HepG2 (cell line): ENCODE measurements around the gene SELENOH. TPM values are rescaled to one million over a fixed set of nuclear protein-coding genes. Genes with fewer than 3 reads are reported as not detected.

Source experiments
- ARHGAP35 ChIP-seq: sonication (generic); formaldehyde crosslinking; IDR thresholded peaks from 2 replicates; pipeline ENCODE4 v1.9.0; 2022; ENCODE audit warnings: mild to moderate bottlenecking, inconsistent platforms, moderate library complexity, missing genetic modification reagents, borderline replicate concordance
- ATF1 ChIP-seq: IDR thresholded peaks from 2 replicates; pipeline ENCODE4 v1.6.1; 2016; ENCODE audit warnings: mild to moderate bottlenecking, control low read depth
- BORCS8-MEF2B ChIP-seq: sonication (generic); formaldehyde crosslinking; IDR thresholded peaks from 2 replicates; pipeline ENCODE4 v1.8.0; 2022; ENCODE audit warnings: mild to moderate bottlenecking, missing genetic modification reagents
- CCAR2 ChIP-seq: fragments of 200-400 bp; formaldehyde crosslinking; optimal IDR thresholded peaks from 2 replicates; pipeline ENCODE3; 2018; ENCODE audit warnings: low read depth, mild to moderate bottlenecking, low read length, moderate library complexity
- DNMT1 ChIP-seq: sonication (generic); formaldehyde crosslinking; IDR thresholded peaks from 2 replicates; pipeline ENCODE4 v1.5.1; 2020; ENCODE audit warnings: mild to moderate bottlenecking, missing genetic modification reagents
- ERF ChIP-seq: IDR thresholded peaks from 2 replicates; pipeline ENCODE4 v1.6.1; 2018; ENCODE audit warnings: missing biosample characterization, missing genetic modification reagents
- FOXO1 ChIP-seq: sonication (generic); formaldehyde crosslinking; IDR thresholded peaks from 2 replicates; pipeline ENCODE4 v1.4.0; 2020; ENCODE audit warnings: missing genetic modification reagents
- HNF1A ChIP-seq, 2 experiments: sonication (generic) in 1 of 2; formaldehyde crosslinking in 1 of 2; IDR thresholded peaks; 2 replicates each; pipeline versions ENCODE4 v1.4.0 to v1.6.1; 2016 to 2020; ENCODE audit warnings: borderline replicate concordance in 1 of 2, low read depth in 1 of 2, mild to moderate bottlenecking in 1 of 2, missing genetic modification reagents in 1 of 2
- HOXA3 ChIP-seq: sonication (generic); formaldehyde crosslinking; IDR thresholded peaks from 2 replicates; pipeline ENCODE4 v1.5.0; 2020; ENCODE audit warnings: missing genetic modification reagents
- NCOA2 ChIP-seq: sonication (generic); formaldehyde crosslinking; IDR thresholded peaks from 2 replicates; pipeline ENCODE4 v1.8.0; 2022; ENCODE audit warnings: inconsistent platforms
- NR2C2 ChIP-seq: sonication (generic); formaldehyde crosslinking; IDR thresholded peaks from 2 replicates; pipeline ENCODE4 v1.4.0; 2020; ENCODE audit warnings: missing genetic modification reagents, mild to moderate bottlenecking, moderate library complexity, borderline replicate concordance
- RBFOX2 ChIP-seq: fragments of 200-400 bp; formaldehyde crosslinking; IDR thresholded peaks from 2 replicates; pipeline ENCODE4 v1.6.1; 2017; ENCODE audit warnings: low read depth, mild to moderate bottlenecking, low read length
- SSRP1 ChIP-seq: IDR thresholded peaks from 2 replicates; pipeline ENCODE4 v1.6.1; 2016; ENCODE audit warnings: control low read depth
- TEAD2 ChIP-seq: sonication (generic); formaldehyde crosslinking; IDR thresholded peaks from 2 replicates; pipeline ENCODE4 v1.9.0; 2021; ENCODE audit warnings: missing genetic modification reagents
- ZNF558 ChIP-seq: sonication (generic); formaldehyde crosslinking; IDR thresholded peaks from 2 replicates; pipeline ENCODE4 v1.9.0; 2022; ENCODE audit warnings: mild to moderate bottlenecking, missing genetic modification reagents, borderline replicate concordance
- ZNF570 ChIP-seq: sonication (generic); formaldehyde crosslinking; IDR thresholded peaks from 2 replicates; pipeline ENCODE4 v1.4.0; 2020; ENCODE audit warnings: mild to moderate bottlenecking, missing genetic modification reagents, borderline replicate concordance
- ZNF740 ChIP-seq: sonication (generic); formaldehyde crosslinking; IDR thresholded peaks from 2 replicates; pipeline ENCODE4 v1.4.0; 2020; ENCODE audit warnings: missing genetic modification reagents
- ZNF782 ChIP-seq: sonication (generic); formaldehyde crosslinking; IDR thresholded peaks from 2 replicates; pipeline ENCODE4 v1.4.0; 2020; ENCODE audit warnings: missing genetic modification reagents, mild to moderate bottlenecking, borderline replicate concordance
- ZNF784 ChIP-seq: sonication (generic); formaldehyde crosslinking; IDR thresholded peaks from 2 replicates; pipeline ENCODE4 v1.5.1; 2020; ENCODE audit warnings: missing genetic modification reagents, mild to moderate bottlenecking, borderline replicate concordance
- ZNF816 ChIP-seq: sonication (generic); formaldehyde crosslinking; IDR thresholded peaks from 2 replicates; pipeline ENCODE4 v1.8.0; 2022; ENCODE audit warnings: missing genetic modification reagents, mild to moderate bottlenecking, borderline replicate concordance
- ZSCAN30 ChIP-seq: sonication (generic); formaldehyde crosslinking; IDR thresholded peaks from 2 replicates; pipeline ENCODE4 v1.5.0; 2020; ENCODE audit warnings: mild to moderate bottlenecking, missing genetic modification reagents
- ZSCAN31 ChIP-seq: sonication (generic); formaldehyde crosslinking; IDR thresholded peaks from 2 replicates; pipeline ENCODE4 v1.5.0; 2020; ENCODE audit warnings: low read depth, mild to moderate bottlenecking, missing genetic modification reagents
- polyA plus RNA-seq, 8 experiments: library from polyadenylated mRNA; depleted of rRNA in 3 of 8; stranded (reverse) in 7 of 8; unstranded in 1 of 8; fragments of >200 nt; fragmentation: Illumina TruSeq in 4 of 8; extraction: Trizol in 4 of 8; gene quantifications; 2 replicates each; pipeline versions ENCODE4 v1.2.1 to v1.2.3, GENCODE V29; 2011 to 2016; ENCODE audit warnings: low read depth in 4 of 8, missing spikeins in 1 of 8, mixed read lengths in 1 of 8; ENCODE audit not compliant: insufficient read depth in 1 of 8
- total RNA-seq, 5 experiments: library from RNA; depleted of rRNA; stranded (reverse); fragments of >200 nt; fragmentation: Illumina TruSeq; extraction: Trizol; gene quantifications; 2 replicates each; pipeline ENCODE4 v1.2.3, GENCODE V29; 2016; ENCODE audit warnings: low read depth in 1 of 5

The SELENOH gene
- total and polyA plus RNA-seq, 2 of the 13 experiments (the other 11 are each of a cell fraction or from before 2014, with no cell fraction given): 27.2 to 77.4 TPM

- TF ChIP-seq HNF1A (IDR thresholded peaks at IDR 0.05; ENCODE audit: low read depth): peak; percentile 64; the same call in 1 of the 2 replicates
- TF ChIP-seq HNF1A (CRISPR knock-in tag; IDR thresholded peaks at IDR 0.05; ENCODE audit: borderline replicate concordance): no peak; the same call in 1 of the 2 replicates
- 0 out of 2 replicates have a peak, but pooled peaks have one; percentile 51 for TF ChIP-seq ZSCAN30
- peak; percentile 99 for TF ChIP-seq SSRP1
- TF ChIP-seq RBFOX2: no peak; the same call in 1 of the 2 replicates
- no peak for TF ChIP-seq ZNF570
- no peak for TF ChIP-seq BORCS8-MEF2B (CRISPR knock-in tag)
- TF ChIP-seq ARHGAP35 (CRISPR knock-in tag): no peak
- TF ChIP-seq DNMT1 (CRISPR knock-in tag): no peak
- peak; percentile 73 for TF ChIP-seq ATF1 (CRISPR knock-in tag)
- TF ChIP-seq ZSCAN31: peak; percentile 63; the same call in 1 of the 2 replicates
- TF ChIP-seq ZNF782 (CRISPR knock-in tag): no peak
- TF ChIP-seq ZNF816: peak; percentile 77; the same call in 1 of the 2 replicates
- TF ChIP-seq ERF (CRISPR knock-in tag): no peak; the same call in 1 of the 2 replicates
- TF ChIP-seq TEAD2: no peak
- TF ChIP-seq NR2C2 (CRISPR knock-in tag): peak; percentile 52; the same call in 1 of the 2 replicates
- TF ChIP-seq ZNF740 (CRISPR knock-in tag): peak; percentile 32; the same call in 1 of the 2 replicates
- TF ChIP-seq ZNF558 (CRISPR knock-in tag): no peak
- TF ChIP-seq CCAR2: peak; percentile 57
- TF ChIP-seq FOXO1 (CRISPR knock-in tag): peak; percentile 91
- TF ChIP-seq ZNF784 (CRISPR knock-in tag): 0 out of 2 replicates have a peak, but pooled peaks have one; percentile 11
- peak; percentile 92 for TF ChIP-seq NCOA2 (CRISPR knock-in tag)
- TF ChIP-seq HOXA3 (CRISPR knock-in tag): peak; percentile 49; the same call in 1 of the 2 replicates
Measured at GRCh38 chr11:57778318-57779037, 37.2 kb downstream of the SELENOH start (continued).
